T-helper 1 cell treated with Interleukin-12 subunit alpha and Interleukin-12 subunit beta and Interleukin-4 antibody, amounts not matched to agents 30 μg/mL and 1 μg/mL, for 36 hours (primary cell): ENCODE data around the gene CLIP4.

Experiments
- H3K27ac Mint-ChIP-seq: one replicate; pipeline ENCODE4 v1.8.0; 2021; ENCODE audit warnings: mild to moderate bottlenecking, mixed read lengths
- H3K27me3 Mint-ChIP-seq: one replicate; pipeline ENCODE4 v1.8.0; 2021; ENCODE audit warnings: low read depth, mixed read lengths
- H3K36me3 Mint-ChIP-seq: one replicate; pipeline ENCODE4 v1.8.0; 2021; ENCODE audit warnings: low read depth, mixed read lengths
- H3K4me1 Mint-ChIP-seq: one replicate; pipeline ENCODE4 v1.8.0; 2021; ENCODE audit warnings: low read depth, mixed read lengths
- H3K4me3 Mint-ChIP-seq: one replicate; pipeline ENCODE4 v1.8.0; 2021; ENCODE audit warnings: mild to moderate bottlenecking, moderate library complexity, mixed read lengths
- H3K9me3 Mint-ChIP-seq: one replicate; pipeline ENCODE4 v1.8.0; 2021; ENCODE audit warnings: mixed read lengths

Gene CLIP4

DNA sequence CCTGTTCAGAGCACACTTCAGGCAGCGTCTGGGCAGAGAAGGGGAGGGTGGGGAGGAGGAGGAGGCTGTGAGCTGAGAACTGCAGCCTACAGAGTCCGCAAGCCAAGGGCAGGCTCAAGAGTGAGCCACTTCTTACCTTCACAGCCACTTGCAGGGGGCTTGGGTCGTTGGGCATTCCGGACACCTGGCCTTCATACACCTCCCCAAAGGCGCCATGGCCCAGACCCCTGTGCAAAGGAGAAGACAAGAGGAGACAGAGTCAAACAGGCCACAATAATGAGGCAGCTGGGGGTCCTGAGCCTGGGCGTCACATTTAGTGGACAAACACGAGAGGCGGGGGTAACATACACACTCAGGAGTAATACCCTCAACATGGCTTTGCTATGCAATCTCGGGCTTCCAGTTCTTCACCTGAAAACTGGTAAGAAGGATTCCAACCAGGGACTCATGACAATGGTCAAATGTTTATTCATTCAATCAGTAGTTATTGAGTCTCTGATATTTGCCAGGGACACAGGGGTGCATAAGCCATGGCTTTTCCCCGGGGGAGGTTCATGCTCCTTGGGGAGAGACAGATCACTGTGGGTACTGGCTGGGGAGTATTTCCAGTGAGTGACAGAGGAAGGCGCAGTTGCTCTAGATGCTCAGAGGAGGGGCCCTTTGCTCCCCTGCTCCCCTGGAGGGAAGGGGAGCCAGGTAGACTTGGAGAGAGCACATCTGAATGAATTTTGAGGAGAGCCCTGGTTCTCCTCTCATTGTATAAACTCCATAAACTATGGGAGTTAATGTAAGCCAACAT, 107.4 kb downstream of the CLIP4 start:
- no peak overlapping the region for H3K27ac Mint-ChIP-seq
- H3K36me3 Mint-ChIP-seq: no peaks in the 10 kb centered on the region
- H3K27me3 Mint-ChIP-seq: no peaks in the 10 kb centered on the region
- H3K4me1 Mint-ChIP-seq: no peaks in the 10 kb centered on the region
- H3K9me3 Mint-ChIP-seq: no peaks in the 10 kb centered on the region
- H3K4me3 Mint-ChIP-seq: no peak overlapping the region

DNA sequence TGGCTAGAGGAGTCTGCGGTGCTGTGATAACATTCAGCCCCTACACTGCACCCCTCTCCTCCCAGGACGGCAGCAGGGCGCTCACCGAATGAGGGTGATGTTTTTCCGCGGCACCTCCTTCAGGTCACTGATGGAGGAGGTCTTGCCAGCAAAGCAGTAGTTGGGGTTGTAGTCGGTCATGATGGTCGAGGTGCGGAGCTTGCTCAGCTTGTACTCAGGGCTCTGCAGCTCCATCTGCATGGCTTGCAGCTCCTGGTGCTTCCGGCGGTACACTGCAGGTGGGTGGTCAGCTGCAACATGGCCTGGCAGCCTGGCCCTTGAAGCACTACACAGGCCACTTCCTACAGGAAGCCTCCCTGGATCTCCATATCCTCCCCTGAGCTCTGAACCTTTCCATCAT, 108.0 kb downstream of the CLIP4 start:
- Mint-ChIP-seq H3K36me3 (no peaks in the 10 kb centered on the region), H3K27me3 (no peaks in the 10 kb centered on the region), H3K9me3 (no peaks in the 10 kb centered on the region), H3K4me1 (no peaks in the 10 kb centered on the region), H3K27ac (no peak overlapping the region), H3K4me3 (no peak overlapping the region)

DNA sequence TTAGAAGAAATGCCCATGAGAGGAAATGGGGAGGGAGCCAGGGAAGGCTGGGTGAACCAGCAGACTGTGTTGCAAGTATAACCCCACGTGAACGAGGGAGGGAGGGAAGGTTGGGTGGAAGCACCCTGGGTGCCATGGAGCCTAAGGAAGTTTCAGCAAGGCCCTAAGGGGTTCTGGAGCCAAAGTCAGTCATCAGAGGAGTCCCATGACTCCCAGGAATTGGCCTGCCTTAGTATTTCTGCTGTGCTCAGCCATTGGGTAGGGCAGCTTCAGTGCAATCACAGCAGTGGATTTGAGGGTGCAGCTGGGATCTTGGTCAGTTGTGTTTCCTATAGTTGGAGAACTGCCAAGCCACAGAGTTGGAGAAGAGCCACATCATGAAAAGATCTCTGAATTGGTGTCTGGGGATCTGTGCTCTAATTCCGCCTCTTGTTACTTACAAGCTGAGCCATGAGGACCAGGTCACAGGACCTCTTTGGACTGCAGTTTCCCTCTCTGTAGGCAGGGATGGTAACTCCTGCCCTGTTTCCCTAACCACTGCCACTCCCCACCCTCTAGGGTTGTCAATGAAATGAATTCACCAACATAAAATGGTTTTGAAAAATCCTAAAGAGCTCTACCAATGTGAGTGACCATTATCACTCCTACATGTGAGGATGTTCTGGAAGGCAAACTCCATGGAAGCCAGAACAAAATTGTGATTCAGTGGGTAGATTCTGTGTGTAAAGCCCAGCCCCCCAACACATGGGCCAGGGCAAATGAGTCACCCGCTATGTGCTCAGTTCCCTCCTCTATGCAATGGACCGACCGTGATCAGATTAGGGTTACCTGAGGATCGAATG, 108.9 kb downstream of the CLIP4 start:
- H3K9me3 Mint-ChIP-seq: no peaks in the 10 kb centered on the region
- no peak overlapping the region for H3K4me3 Mint-ChIP-seq
- H3K36me3 Mint-ChIP-seq: no peaks in the 10 kb centered on the region
- no peaks in the 10 kb centered on the region for H3K4me1 Mint-ChIP-seq
- H3K27me3 Mint-ChIP-seq: no peaks in the 10 kb centered on the region
- no peak overlapping the region for H3K27ac Mint-ChIP-seq

DNA sequence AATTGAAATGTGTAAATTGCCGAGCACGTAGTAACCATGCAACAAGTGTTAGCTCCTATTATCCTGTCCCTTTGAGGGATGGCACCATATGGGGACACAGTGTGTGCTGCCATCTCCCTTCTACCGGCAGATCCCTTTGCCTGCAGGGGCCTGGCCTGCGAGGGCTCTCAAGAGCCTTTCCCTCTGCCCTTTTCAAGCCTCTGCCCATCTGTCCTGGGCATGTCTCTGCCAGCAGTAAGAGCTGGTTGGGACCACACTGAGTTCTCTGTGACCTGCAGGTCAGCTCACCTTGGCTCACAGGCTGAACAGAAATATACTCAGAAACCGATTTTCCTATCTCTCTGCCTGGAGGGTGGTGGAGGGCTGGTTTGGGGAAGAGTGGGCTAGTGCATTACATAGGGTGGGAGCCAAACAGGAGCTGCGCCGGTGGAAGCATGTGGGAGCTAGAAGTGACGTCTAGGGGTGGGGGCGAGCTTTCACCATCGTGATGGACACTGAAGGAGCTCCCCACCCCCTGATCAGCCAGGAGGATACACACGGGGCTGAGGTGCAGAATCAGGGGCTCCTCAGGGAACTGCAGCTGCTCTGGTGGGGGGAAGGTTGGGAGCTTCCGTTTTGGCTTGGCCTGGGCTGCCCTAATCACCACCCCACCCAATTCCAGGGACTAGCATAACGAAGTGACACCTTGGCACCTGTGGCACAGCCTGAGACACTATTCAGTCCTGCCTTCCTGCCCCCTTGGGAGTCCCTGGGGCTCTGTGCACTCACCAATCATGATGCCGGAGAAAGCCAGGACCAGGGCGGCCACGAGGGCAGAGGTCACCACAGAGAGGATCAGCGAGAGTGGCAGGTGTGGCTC, 109.7 kb downstream of the CLIP4 start:
- Mint-ChIP-seq H3K27ac (no peak overlapping the region), H3K4me3 (no peak overlapping the region), H3K4me1 (no peaks in the 10 kb centered on the region), H3K36me3 (no peaks in the 10 kb centered on the region), H3K9me3 (no peaks in the 10 kb centered on the region), H3K27me3 (no peaks in the 10 kb centered on the region)

DNA sequence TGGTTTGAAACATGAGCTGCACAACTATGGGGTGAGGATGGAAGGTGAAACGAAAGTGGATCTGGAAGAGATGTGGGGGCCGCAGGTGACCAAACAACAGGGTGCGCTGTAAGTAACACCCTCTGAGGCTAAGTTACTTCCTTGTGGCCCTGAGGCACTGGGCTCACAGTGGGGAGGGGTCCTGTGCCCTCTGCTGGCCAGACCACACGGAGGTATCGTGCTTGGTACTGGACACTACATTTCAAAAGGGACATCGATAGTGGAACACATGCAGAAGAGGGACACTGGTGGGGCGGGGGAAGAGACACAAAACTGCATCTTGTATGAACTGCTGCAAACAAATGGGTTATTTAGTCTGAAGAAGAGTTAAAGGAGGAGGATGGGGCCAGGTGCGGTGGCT, 110.6 kb downstream of the CLIP4 start:
- Mint-ChIP-seq H3K9me3 (no peaks in the 10 kb centered on the region), H3K36me3 (no peaks in the 10 kb centered on the region), H3K4me1 (no peaks in the 10 kb centered on the region), H3K27ac (no peak overlapping the region), H3K4me3 (no peak overlapping the region), H3K27me3 (no peaks in the 10 kb centered on the region)

DNA sequence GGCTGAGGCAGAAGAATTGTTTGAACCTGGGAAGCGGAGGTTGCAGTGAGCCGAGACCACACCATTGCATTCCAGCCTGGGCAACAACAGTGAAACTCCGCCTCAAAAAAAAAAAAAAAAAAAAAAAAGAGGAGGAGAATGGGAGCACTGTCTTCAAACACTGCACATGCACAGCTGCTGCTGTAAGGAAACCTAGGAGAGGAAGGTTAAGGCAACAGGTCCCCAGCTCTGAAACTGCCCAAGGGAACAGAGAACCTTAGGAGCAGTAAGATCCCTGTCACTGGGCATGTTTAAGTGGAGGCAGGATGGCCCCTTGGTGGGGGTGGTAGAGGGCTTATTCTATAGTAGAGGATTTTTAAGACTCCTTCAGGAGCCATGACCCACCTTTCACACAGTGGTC, 111.2 kb downstream of the CLIP4 start:
- H3K4me3 Mint-ChIP-seq: no peak overlapping the region
- H3K4me1 Mint-ChIP-seq: no peaks in the 10 kb centered on the region
- no peak overlapping the region for H3K27ac Mint-ChIP-seq
- no peaks in the 10 kb centered on the region for H3K36me3 Mint-ChIP-seq
- no peaks in the 10 kb centered on the region for H3K9me3 Mint-ChIP-seq
- H3K27me3 Mint-ChIP-seq: no peaks in the 10 kb centered on the region

DNA sequence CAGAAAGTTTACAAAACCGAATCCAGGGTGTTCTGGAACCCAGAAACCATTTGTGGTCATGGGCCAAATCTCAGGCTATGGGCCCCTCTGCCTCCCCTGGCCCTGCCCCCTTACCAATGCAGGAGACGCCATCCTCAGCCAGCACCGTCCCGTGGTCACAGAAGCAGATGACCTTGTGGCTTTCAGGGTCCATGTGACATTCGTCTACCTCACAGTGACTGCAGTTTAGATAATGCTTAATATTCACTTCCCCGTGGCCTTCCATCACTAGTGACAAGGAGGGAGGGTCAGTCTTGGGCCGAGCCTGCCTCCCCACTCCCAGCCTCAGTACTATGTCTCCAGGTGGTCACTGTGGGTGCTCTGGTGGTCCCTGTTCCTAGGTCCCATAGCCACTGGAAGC, 111.6 kb downstream of the CLIP4 start:
- Mint-ChIP-seq H3K36me3 (no peaks in the 10 kb centered on the region), H3K4me3 (no peak overlapping the region), H3K9me3 (no peaks in the 10 kb centered on the region), H3K27me3 (no peaks in the 10 kb centered on the region), H3K27ac (no peak overlapping the region), H3K4me1 (no peaks in the 10 kb centered on the region)

DNA sequence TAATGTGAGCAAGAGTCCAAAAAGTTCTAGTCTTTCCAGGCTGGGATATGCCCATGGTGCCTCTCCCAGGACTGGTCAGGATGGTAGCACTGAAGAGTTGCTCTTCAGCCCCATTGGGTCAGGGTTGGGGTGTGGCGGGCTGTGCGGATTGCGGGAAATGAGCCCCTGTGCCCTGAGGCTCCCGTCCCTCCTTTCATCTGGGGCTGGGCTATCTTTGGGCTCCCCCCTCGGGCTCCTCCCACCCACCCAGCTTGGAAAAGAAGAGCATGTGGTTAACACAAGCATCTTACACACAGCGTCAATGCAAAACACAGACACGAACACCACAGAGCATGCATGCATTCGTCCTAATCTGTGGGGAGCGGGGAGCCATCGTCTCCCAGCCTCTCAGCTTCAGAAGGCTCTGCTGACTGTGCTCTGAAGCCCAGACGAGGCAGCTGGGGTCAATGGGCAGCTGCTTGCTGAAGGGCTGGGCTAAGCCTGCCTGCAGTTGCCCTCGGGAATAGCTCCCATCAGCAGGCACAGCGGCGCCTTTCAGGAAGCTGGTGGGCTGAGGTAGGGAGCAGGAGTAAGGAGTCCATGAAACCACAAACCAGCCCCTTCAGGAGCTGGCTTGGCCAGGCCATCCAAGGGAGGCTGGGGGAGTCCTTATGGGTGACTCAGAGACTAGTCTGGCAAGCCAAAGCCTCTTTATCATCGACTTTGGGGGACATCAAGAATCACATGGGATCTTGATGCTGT, 112.9 kb downstream of the CLIP4 start:
- no peaks in the 10 kb centered on the region for H3K36me3 Mint-ChIP-seq
- no peak overlapping the region for H3K4me3 Mint-ChIP-seq
- H3K27ac Mint-ChIP-seq: no peak overlapping the region
- H3K27me3 Mint-ChIP-seq: no peaks in the 10 kb centered on the region
- H3K9me3 Mint-ChIP-seq: no peaks in the 10 kb centered on the region
- H3K4me1 Mint-ChIP-seq: no peaks in the 10 kb centered on the region

DNA sequence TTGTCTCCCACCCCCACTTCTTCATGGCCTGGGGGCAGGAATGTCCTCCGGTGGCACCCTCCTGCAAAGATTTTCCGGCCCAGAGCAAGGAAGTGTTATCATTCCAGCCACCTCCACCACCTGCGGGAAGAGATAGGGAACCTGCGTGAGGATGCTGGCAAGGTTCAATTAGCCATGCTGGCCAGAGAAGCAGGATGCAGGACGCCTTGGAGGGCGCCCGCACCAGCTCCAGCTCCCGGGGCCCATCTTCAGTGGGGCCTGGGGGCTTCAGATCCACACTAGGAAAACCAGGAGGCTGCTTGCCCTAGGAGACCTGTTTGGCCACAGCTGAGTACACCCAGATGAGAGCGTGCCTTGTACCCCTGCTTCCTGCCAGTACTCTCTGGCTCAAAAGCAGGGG, 113.7 kb downstream of the CLIP4 start:
- H3K27me3 Mint-ChIP-seq: no peaks in the 10 kb centered on the region
- H3K36me3 Mint-ChIP-seq: no peaks in the 10 kb centered on the region

DNA sequence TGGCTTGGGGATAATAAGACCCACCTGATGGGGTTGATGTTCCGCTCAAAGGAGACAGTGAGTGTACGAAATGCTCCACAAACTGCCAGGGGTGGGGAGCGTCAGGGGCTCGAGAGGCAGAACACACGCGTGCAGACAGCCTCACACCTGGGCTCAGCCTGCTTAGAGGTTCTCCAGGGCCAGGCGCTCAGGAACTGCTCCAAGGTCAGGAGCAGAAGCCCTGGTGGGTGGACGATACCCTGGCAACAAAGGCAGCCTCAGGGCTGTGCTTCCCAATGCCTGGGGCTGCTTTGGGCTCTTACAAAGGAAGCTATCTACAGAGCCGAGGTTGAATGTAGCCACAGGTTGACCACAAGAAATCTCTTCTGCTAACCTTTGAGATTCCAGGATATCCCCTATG, 114.4 kb downstream of the CLIP4 start:
- Mint-ChIP-seq H3K27me3 (no peaks in the 10 kb centered on the region), H3K4me1 (no peaks in the 10 kb centered on the region), H3K4me3 (no peak overlapping the region), H3K36me3 (no peaks in the 10 kb centered on the region), H3K9me3 (no peaks in the 10 kb centered on the region), H3K27ac (no peak overlapping the region)

More for the DNA sequence above, 113.7 kb downstream of the CLIP4 start:
- H3K9me3 Mint-ChIP-seq: no peaks in the 10 kb centered on the region
- H3K4me1 Mint-ChIP-seq: no peaks in the 10 kb centered on the region
- H3K27ac Mint-ChIP-seq: no peak overlapping the region
- H3K4me3 Mint-ChIP-seq: no peak overlapping the region

DNA sequence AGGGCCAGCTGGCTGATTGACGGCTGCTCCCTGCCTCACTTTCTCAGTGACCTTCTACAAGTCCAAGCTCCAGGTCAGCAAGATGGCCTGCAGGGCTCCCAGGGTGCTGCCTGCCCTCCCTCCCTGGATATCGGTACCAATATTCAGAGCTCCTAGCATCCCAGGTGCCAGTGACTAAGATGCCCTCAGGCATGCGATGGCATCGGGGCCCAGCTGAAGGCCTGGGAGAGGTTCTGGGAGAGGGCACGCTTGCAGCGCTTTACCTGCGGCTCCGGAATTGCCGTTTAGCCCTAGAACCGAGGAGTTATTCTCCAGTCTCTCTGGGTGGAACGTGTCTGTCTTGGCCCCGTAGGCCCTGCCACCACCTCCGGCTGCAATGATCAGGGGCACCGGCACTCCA, 116.8 kb downstream of the CLIP4 start:
- Mint-ChIP-seq H3K4me1 (no peaks in the 10 kb centered on the region), H3K9me3 (no peaks in the 10 kb centered on the region), H3K36me3 (no peaks in the 10 kb centered on the region), H3K4me3 (no peak overlapping the region), H3K27me3 (no peaks in the 10 kb centered on the region), H3K27ac (no peak overlapping the region)

DNA sequence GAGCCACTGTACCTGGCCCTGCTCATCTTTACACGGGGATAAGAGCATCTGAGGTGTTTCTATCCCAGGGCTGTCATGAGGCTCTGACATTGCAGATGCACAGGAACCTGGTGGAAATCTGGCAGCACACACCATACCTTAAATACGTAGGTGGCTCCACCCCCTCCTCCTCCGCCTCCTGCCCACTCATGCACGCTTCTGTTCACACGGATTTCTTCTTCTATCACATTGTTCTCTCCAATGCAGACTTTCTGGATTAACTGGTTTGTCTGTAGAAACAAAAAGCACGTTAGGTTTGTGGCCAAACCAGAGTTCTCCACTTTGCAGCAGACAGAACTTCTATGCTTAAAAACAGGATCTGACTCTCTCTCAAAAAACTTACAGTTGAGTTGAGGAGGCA, 118.2 kb downstream of the CLIP4 start:
- no peaks in the 10 kb centered on the region for H3K36me3 Mint-ChIP-seq
- H3K4me3 Mint-ChIP-seq: no peak overlapping the region
- no peaks in the 10 kb centered on the region for H3K27me3 Mint-ChIP-seq
- H3K27ac Mint-ChIP-seq: no peak overlapping the region
- H3K4me1 Mint-ChIP-seq: no peaks in the 10 kb centered on the region
- H3K9me3 Mint-ChIP-seq: no peaks in the 10 kb centered on the region

DNA sequence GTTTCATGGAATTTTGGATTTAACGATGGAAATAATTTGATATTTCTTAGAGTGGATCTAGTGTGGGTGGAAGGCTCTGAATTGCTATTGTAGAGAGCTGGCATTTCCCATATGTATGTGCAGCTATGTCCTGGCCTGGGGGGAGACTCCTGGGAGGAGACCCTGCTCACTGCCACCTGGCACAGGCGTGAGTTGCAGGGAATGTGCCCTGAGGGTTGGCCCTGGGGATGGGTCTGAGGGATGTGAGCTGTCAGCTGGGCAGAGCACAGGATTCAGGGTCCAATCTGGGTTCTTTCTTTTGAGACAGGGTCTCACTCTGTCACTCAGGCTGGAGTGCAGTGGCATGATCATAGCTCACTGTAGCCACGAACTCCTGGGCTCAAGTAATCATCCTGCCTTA, 120.2 kb downstream of the CLIP4 start:
- Mint-ChIP-seq H3K27me3 (no peaks in the 10 kb centered on the region), H3K4me3 (no peak overlapping the region), H3K36me3 (no peaks in the 10 kb centered on the region), H3K9me3 (no peaks in the 10 kb centered on the region), H3K4me1 (no peaks in the 10 kb centered on the region), H3K27ac (no peak overlapping the region)

DNA sequence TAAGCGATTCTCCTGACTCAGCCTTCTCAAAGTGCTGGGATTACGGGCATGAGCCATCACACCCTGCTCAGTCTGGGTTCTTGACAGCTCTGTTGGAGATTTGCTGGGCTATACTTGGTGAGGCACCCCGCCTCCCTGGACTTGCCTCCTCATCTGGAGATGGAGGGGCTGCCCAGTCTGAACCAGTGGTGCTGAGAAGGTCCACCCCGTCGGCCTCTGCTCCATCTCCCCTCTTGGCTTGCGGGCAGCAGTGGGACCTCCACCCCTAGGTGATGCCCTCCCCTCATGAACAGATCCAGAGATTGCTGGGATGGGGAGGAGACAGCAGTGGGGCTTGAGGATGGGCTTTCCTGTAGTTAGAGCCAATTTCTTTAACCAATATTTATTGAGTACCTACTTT, 120.9 kb downstream of the CLIP4 start:
- Mint-ChIP-seq H3K9me3 (no peaks in the 10 kb centered on the region), H3K4me1 (no peaks in the 10 kb centered on the region), H3K27ac (no peak overlapping the region), H3K27me3 (no peaks in the 10 kb centered on the region), H3K4me3 (no peak overlapping the region), H3K36me3 (no peaks in the 10 kb centered on the region)
